Measurements from ENCODE around the gene NUMB.

The NUMB gene

GRCh38 chr14:73467800-73468199 lies 9.5 kb upstream of the NUMB start:
- no peak overlapping the region for H3K4me2 ChIP-seq (ENCODE audit: low read length)
- no peaks in the 10 kb centered on the region for H3K36me3 ChIP-seq (replicated peaks; ENCODE audit: low read depth, low read length)
- H2AFZ ChIP-seq (ENCODE audit: low read depth, low read length), result no peak overlapping the region

DNA sequence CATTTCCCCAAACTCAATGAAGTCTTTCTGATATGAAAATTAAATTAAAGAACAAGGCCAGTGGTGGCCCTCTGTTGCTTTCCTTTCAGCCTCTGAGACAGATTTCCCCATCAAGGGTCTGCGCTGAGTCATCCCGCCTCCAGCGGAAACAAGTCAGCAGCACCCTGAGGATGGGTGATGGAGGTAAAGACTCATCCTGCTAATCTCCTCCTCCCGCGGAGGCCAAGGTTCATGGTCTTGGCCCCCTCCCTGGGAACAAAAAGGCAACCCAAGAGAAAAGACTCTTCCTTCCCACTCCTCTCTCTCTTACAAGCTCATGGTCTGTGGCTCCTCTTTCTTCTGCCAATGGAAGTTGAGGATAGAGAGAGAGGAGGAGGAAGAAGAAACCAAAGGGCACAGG lies 9.0 kb upstream of the NUMB start:
- H3K9ac ChIP-seq (ENCODE audit: low read length), result no peak overlapping the region
- H4K20me1 ChIP-seq (ENCODE audit: insufficient read depth, low read length), result no peaks in the 10 kb centered on the region
- no peaks in the 10 kb centered on the region for H3K79me2 ChIP-seq (ENCODE audit: low read length)
- H3K4me2 ChIP-seq (ENCODE audit: low read length), result no peak overlapping the region
- H3K36me3 ChIP-seq (replicated peaks; ENCODE audit: low read depth, low read length), result no peaks in the 10 kb centered on the region
- peaks cover 30% of the 10 kb centered on the region for H3K4me1 ChIP-seq (ENCODE audit: low read length)
- TF ChIP-seq CTCF (IDR thresholded peaks at IDR 0.05; ENCODE audit: low read depth, low read length) (no peak), EZH2phosphoT487 (IDR thresholded peaks at IDR 0.05; ENCODE audit: low read depth) (no peak)
- no peak overlapping the region for H3K27ac ChIP-seq (ENCODE audit: low read length)
- H3K4me3 ChIP-seq (ENCODE audit: low read length), result no peak overlapping the region
- H3K9me3 ChIP-seq (ENCODE audit: insufficient read depth, low read length), result no peaks in the 10 kb centered on the region
- H2AFZ ChIP-seq (ENCODE audit: low read depth, low read length), result no peak overlapping the region
- H3K27me3 ChIP-seq (ENCODE audit: low read depth, low read length), result peaks cover 36% of the 10 kb centered on the region

More at GRCh38 chr14:73467800-73468199, 9.5 kb upstream of the NUMB start:
- H3K4me1 ChIP-seq (ENCODE audit: low read length), result peaks cover 30% of the 10 kb centered on the region
- no peak overlapping the region for H3K27ac ChIP-seq (ENCODE audit: low read length)
- peaks cover 33% of the 10 kb centered on the region for H3K27me3 ChIP-seq (ENCODE audit: low read depth, low read length)
- TF ChIP-seq CTCF (IDR thresholded peaks at IDR 0.05; ENCODE audit: low read depth, low read length) (no peak), EZH2phosphoT487 (IDR thresholded peaks at IDR 0.05; ENCODE audit: low read depth) (no peak)
- no peak overlapping the region for H3K9ac ChIP-seq (ENCODE audit: low read length)
- no peaks in the 10 kb centered on the region for H3K9me3 ChIP-seq (ENCODE audit: insufficient read depth, low read length)
- H3K4me3 ChIP-seq (ENCODE audit: low read length), result no peak overlapping the region
- no peaks in the 10 kb centered on the region for H4K20me1 ChIP-seq (ENCODE audit: insufficient read depth, low read length)
- no peaks in the 10 kb centered on the region for H3K79me2 ChIP-seq (ENCODE audit: low read length)

DNA sequence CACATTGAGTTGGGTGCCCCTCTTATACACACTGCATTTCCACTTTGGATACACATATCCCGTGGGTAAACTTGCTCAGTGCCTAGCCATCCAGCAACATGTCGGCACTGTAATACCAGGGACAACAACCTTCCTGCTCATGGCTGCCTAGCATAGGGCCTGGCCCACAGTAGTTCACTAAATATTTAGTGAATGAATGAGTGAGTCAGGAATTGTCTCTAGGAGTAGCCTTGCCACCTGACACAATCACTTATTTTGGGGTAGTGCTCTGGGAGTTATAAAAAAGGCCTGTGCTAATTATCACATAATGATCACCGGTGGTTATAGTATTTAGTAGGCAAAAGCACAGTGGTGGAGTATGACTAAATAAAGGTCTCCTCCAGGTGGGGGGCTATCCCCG lies 8.5 kb upstream of the NUMB start:
- H3K4me1 ChIP-seq (ENCODE audit: low read length), result peaks cover 28% of the 10 kb centered on the region
- H4K20me1 ChIP-seq (ENCODE audit: insufficient read depth, low read length), result no peaks in the 10 kb centered on the region
- H3K27me3 ChIP-seq (ENCODE audit: low read depth, low read length), result peaks cover 41% of the 10 kb centered on the region
- H3K36me3 ChIP-seq (replicated peaks; ENCODE audit: low read depth, low read length), result no peaks in the 10 kb centered on the region
- no peak overlapping the region for H3K4me2 ChIP-seq (ENCODE audit: low read length)
- no peak overlapping the region for H2AFZ ChIP-seq (ENCODE audit: low read depth, low read length)
- H3K79me2 ChIP-seq (ENCODE audit: low read length), result no peaks in the 10 kb centered on the region
- H3K27ac ChIP-seq (ENCODE audit: low read length), result no peak overlapping the region
- no peak overlapping the region for H3K9ac ChIP-seq (ENCODE audit: low read length)
- TF ChIP-seq CTCF (IDR thresholded peaks at IDR 0.05; ENCODE audit: low read depth, low read length) (no peak), EZH2phosphoT487 (IDR thresholded peaks at IDR 0.05; ENCODE audit: low read depth) (no peak)
- no peaks in the 10 kb centered on the region for H3K9me3 ChIP-seq (ENCODE audit: insufficient read depth, low read length)
- H3K4me3 ChIP-seq (ENCODE audit: low read length), result no peak overlapping the region

DNA sequence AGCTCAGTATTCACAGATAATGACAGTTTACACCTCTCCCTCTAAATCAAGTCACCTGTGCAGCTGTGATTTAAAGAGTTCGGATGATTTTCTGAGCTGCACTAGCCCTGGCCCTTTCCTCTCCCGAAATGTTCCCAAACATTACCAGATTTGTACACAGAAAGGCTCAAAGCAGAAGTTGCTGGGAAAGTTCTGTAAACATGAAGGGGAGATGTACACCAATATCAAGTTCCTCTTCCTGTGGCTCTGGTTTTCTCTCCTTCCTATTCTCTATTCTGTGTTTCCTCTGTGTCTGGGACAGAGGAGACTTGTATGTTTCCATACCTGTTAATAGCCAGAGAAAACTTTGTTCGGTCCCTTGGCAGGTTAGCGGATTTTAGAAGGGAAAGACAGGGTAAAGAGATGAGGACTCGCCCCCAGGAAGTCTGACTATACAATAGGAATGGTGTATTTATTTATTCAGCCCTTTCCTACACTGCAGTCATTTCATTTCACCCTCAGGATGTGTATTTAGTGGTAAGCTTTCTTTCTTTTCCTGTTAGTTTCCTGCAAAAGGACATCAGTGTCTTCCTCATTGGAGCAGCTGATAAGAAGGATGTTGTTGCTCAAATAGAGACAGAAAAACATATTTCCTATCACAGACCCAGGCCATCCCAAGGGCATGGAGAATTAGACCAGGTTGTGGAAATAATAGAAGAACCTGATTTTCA lies 7.6 kb upstream of the NUMB start:
- H3K4me1 ChIP-seq (ENCODE audit: low read length), result peaks cover 26% of the 10 kb centered on the region
- TF ChIP-seq CTCF (IDR thresholded peaks at IDR 0.05; ENCODE audit: low read depth, low read length) (no peak), EZH2phosphoT487 (IDR thresholded peaks at IDR 0.05; ENCODE audit: low read depth) (no peak)
- H3K36me3 ChIP-seq (replicated peaks; ENCODE audit: low read depth, low read length), result no peaks in the 10 kb centered on the region
- H4K20me1 ChIP-seq (ENCODE audit: insufficient read depth, low read length), result no peaks in the 10 kb centered on the region
- H3K27ac ChIP-seq (ENCODE audit: low read length), result no peak overlapping the region
- H3K9ac ChIP-seq (ENCODE audit: low read length), result peak overlapping the region; percentile 34
- H3K4me2 ChIP-seq (ENCODE audit: low read length), result peak overlapping the region; percentile 91
- no peaks in the 10 kb centered on the region for H3K79me2 ChIP-seq (ENCODE audit: low read length)
- peaks cover 49% of the 10 kb centered on the region for H3K27me3 ChIP-seq (ENCODE audit: low read depth, low read length)
- H2AFZ ChIP-seq (ENCODE audit: low read depth, low read length), result no peak overlapping the region
- peak overlapping the region; percentile 70 for H3K4me3 ChIP-seq (ENCODE audit: low read length)
- H3K9me3 ChIP-seq (ENCODE audit: insufficient read depth, low read length), result no peaks in the 10 kb centered on the region

Measured in OCI-LY3 (cell line).